HUDEP-2 (cell line): ENCODE measurements around the gene RPL27A.

Source experiments
- DNase-seq, 76 experiments: peaks; one replicate each; lab custom pipeline; 2025; ENCODE audit not compliant: unreplicated experiment in 76 of 76; lab: John Stamatoyannopoulos, UW

The RPL27A gene

GRCh38 chr11:8698379-8698851 lies 15.8 kb downstream of the RPL27A start:
- DNase-seq, result no peak

- DNase-seq, result no peak
Measured at GRCh38 chr11:8698917-8699441, 16.4 kb downstream of the RPL27A start.

GRCh38 chr11:8699903-8700302 lies 17.3 kb downstream of the RPL27A start:
- no peak for DNase-seq

GRCh38 chr11:8701891-8702597 lies 19.5 kb downstream of the RPL27A start:
- no peak for DNase-seq

GRCh38 chr11:8702598-8702915 lies 20.0 kb downstream of the RPL27A start:
- DNase-seq, result no peak

- no peak for DNase-seq
Measured at GRCh38 chr11:8704136-8704535, 21.5 kb downstream of the RPL27A start.

DNA sequence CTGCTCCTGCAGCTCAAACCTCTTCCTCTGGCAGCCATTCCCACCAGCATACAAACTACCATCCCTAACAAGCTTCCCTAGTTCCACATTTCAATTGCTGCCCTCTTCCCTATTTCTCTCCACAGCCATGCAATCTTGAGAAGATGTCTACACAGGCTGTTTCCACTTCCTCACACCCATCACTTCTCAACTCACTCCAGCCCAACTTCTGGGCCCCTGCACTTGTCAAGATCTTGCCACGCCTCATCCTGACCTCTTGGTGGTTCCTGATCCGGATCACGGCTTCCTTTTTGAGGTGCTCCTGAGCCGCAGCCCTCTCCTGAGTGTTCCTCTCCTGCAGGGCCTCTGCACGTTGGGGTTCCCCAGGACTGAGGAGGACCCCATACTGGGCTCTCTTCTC lies 22.6 kb downstream of the RPL27A start:
- DNase-seq, result no peak

- no peak for DNase-seq
Measured at GRCh38 chr11:8706673-8707432, 24.3 kb downstream of the RPL27A start.

GRCh38 chr11:8707541-8708191 lies 25.1 kb downstream of the RPL27A start:
- no peak for DNase-seq

DNA sequence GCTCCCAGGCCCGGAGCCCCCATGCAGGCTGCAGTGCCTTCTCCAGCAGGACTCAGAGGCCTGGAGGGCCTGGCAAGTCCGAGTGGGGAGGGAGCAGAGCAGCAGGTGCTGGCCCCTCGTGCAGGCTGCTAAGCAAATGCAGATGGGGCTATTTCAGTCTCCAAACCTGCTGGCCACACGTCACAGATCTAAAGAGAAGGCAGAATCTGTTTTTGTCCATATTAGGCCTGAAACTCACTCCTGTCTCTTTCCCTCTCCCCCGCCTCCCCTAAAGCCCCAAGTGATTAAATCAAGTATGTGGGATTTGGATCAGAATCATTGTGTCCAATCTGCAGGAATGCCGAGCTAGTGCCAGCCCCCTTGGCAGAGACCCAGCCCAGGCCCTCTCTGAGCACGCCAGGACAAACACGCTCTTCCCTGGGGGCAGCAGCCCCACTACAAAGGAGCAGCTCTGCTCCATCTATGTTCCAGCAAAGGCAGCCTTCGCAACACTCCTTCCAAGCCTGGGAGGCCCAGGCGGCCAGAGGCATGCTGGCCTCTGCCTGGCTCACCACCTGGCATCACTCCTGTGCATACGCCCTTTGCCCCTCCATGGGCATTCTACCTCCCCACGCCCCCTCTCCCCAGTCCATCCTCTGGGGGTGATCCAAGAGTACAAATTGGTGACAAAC lies 26.5 kb downstream of the RPL27A start:
- DNase-seq, result no peak

GRCh38 chr11:8709777-8710176 lies 27.2 kb downstream of the RPL27A start:
- DNase-seq, result no peak

DNA sequence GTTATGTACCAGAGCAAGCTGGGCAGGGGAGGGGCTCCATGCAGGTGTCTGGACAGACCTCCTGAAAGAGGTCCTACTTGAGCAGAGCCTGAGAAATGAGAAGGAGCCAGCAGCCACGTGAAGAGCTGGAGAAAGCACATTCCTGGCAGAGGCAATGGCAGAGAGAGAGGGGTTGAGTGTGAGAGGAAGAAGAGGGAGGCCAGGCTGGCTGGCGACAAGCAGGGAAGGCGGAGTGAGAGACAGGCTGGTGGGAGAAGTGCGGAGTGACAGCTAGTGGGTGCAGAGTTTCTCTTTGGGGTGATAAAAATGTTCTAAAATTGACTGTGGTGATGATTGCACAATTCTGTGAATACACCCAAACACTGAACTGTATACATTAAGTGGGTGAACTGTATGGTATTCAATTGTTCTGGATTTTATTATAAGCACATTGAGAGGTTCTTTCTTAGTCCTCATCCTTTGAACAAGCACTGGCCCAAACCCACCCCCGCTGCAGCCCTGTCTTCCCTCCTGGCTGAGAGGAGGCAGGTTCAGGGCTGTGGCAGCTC lies 29.4 kb downstream of the RPL27A start:
- no peak for DNase-seq

DNA sequence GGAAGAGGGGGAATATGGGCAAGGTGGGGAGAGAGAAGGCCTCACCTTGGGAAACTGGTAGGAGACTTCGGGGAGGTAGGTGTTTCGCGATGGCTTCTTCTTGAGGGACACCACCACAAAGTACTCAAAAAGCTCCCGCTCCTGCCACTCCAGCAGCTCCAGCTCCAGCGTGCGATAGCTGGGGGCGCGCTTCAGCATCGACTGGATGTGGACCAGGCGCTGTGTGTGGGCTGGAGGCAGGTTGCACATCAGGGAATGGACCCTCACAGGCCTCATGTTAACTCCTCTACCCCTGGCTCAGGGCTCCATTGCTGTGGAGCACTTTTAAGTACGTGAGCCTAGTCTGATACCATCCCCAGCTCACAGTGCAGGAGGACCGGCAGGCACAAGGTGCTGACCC lies 29.9 kb downstream of the RPL27A start:
- no peak for DNase-seq

DNA sequence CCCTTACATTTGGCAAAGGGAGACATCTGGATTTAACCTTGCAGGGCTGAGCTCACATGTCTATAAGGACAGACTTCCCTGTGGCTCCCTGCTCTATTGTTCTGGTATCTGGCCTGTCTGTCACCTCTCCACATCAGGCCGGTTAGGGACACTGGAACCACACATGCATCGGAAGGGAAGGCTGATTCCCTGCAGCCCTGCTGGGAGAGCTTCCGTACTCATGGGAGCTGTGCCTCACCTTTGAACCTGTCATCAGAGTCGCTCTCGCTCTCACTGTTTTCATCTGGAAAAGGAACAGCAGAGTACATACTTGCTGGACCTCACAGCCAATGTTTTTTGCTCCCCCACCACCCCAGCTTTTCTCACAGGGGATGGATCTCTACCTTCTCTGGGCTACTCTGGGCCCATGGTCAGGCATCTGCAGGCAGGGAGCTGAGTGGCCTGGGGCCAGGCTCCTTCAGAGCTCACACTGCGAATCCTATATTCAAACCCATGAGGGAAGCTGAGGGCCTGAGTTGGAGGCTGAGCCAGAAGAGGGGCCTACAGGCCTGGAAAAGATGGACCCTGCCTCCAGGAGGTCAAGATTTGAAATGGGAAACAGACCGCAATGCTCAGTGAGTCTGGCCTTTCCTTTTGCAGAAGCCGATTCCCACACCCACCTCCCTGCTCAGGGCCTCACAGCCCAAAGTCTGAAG lies 31.3 kb downstream of the RPL27A start:
- no peak for DNase-seq

DNA sequence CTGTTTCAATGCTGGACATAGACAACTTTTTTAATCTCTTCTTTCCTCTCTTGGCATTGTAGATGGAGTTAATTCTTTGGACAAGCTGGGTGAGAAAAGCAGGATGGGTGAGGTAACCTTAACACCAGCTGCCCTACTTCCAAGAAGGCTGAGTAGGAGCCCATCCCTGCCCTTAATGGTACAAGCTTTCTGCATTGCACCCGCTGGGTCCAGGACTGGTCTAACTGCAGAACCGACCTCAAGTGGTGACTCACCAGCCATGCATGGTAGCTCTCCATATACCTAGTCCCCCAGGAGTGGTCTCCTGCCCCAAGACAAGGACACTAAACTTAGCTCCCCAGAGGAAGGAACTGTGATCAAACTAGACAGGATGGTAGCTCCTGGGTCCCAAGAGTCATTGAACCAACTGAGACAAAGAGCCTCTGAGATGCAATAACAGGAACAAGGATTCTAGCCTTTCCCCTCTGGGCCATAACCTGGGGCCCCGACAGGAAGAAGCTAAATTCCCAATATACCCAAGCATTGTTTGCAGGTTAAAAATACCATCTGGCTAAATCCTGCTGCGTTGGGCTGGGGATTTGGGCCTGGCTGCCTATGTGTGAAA lies 32.1 kb downstream of the RPL27A start:
- no peak for DNase-seq

DNA sequence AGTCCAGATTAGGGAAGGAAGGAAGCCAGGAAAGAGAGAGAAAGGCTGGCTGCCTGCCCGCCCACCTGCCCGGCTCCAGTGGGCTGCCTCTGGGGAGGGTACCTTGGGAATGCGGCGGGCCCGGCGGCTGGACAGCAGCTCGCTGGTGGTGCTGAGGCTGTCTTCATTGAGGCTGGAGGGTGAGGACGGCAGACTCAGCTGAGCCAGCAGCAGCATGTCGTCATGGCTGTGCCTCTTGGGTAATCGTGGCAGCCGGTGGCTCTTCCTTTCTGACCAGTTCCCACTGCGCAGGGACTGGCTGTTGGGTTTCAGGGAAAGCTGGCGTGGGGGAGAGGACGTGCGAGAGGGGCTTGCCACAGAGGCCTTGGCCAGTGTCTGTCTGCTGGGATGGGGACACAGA lies 32.9 kb downstream of the RPL27A start:
- no peak for DNase-seq

DNA sequence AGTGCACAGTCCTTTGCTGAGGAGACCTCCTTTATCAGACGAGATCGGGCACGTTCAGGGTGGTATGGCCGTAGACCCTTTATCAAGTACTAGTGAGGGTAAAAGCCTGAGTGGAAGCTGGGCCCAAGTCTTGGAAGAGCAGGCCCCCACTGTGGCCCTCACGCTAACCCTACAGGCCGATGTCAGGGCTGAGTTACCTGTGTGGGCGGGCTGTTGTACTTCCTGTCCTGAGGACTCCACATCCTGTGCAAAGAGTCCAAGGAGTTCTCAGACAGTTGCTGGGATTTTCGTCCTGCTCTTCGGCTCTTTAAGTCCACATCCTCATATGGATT lies 34.9 kb downstream of the RPL27A start:
- DNase-seq, result no peak

DNA sequence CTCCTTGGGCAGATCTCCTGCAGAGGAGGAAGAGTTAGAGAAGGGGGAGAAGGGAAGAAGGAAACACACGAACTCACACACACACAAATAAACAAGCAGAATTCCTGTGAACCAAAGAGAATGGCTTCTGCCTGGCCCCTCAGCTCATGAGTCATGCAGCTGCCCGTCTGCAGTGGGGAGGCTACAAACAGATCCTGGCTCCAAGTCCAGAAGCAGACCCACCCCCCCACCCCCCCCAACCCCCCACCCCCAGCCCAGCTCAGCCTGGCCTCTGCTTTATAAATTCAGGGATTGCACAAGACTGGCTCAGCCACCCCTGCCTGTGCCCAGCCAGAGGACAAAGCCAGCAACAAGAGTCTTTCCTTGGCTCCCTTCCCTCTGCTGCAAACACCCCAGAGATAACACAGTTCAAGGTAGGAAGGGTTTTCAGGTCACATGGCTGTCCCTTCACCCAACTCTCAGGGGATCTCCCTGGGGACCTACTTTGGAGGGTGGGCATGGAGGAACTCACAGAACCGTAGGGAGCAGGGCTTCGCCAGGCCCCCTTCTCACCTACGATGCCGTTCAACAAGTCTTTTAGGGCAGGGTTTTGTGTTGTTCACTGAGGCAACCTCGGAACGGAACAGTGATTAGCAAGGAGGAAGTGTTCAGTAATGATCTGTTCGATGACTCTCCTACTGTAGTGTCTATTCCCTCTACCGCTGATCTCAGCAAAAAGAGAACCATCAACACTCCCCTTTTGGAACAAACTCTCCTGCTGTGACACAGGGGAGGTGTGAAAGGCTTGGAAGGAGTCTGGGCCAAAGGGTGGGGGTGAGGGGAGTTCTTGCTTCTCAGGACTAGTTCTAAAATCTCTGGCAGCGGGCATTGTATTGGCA lies 35.5 kb downstream of the RPL27A start:
- no peak for DNase-seq

- no peak for DNase-seq
Measured at GRCh38 chr11:8719211-8719649, 36.6 kb downstream of the RPL27A start.
